ENCODE measurements around the gene POLRMT.
"Not testable (repeated sequence)": the region's sequence is repeated elsewhere in the genome, so short reads cannot be mapped to it uniquely, and the experiment has no call there.

GRCh38 chr19:603779-604178 lies 29.6 kb downstream of the POLRMT start:
- not testable (repeated sequence) for TF ChIP-seq CTCF (IDR thresholded peaks at IDR 0.05; ENCODE audit: insufficient read depth, low read depth, low read length); EZH2 (IDR thresholded peaks at IDR 0.05; ENCODE audit: insufficient read depth, low read length)

All from astrocyte (in vitro differentiated cells and primary cell).